ENCODE data around the gene OSBPL9.

DNA sequence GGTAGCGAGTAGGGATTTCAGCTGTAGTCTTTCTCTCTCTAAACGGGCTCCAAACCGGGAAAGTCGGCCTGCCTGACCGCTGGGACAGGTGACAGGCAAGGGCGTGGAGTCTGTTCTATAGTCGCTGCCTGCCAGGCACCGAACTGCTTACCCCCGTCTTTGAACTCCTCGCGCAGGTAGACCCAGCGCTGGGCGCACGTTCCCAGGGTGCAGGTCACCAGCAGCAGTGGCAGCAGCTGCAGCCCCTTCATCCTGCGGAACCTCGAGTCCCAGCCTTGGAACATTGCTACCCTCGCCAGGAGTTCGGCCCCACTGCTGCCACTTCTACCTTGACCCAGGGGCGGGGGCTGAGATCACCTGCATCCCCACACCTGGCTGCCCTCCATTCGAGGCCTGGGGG is 22.2 kb upstream of the OSBPL9 start:
- TF ChIP-seq, protein P1, sequence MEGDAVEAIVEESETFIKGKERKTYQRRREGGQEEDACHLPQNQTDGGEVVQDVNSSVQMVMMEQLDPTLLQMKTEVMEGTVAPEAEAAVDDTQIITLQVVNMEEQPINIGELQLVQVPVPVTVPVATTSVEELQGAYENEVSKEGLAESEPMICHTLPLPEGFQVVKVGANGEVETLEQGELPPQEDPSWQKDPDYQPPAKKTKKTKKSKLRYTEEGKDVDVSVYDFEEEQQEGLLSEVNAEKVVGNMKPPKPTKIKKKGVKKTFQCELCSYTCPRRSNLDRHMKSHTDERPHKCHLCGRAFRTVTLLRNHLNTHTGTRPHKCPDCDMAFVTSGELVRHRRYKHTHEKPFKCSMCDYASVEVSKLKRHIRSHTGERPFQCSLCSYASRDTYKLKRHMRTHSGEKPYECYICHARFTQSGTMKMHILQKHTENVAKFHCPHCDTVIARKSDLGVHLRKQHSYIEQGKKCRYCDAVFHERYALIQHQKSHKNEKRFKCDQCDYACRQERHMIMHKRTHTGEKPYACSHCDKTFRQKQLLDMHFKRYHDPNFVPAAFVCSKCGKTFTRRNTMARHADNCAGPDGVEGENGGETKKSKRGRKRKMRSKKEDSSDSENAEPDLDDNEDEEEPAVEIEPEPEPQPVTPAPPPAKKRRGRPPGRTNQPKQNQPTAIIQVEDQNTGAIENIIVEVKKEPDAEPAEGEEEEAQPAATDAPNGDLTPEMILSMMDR (IDR thresholded peaks at IDR 0.05): no peak
- TF ChIP-seq ZFX (IDR thresholded peaks at IDR 0.05; ENCODE audit: borderline replicate concordance): no peak

Measured in 22Rv1 (cell line).